ENCODE data around the gene WWP2.

Gene WWP2

DNA sequence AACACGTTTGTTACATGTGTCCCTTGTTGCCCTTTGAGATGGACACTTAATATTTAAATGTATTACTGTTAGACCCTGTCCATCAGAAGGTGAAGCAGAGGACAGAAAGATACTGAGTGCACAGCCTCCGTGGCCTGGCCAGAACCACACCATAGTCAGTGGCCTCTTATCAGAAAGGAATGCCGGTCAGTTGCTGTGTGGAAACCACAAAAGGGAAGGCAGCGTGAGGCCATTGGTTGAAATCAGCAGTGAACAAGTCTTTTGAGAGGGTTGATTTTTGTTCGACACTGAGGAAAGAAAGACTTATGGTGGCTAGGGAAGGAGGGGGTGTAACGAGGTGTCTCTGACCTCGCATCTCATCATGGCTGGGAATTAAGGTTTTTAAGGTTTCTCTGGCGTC lies 103.6 kb downstream of the WWP2 start:
- H3K4me3 ChIP-seq (replicated peaks; ENCODE audit: low read depth, low read length), result no peak overlapping the region
- TF ChIP-seq, protein P1, sequence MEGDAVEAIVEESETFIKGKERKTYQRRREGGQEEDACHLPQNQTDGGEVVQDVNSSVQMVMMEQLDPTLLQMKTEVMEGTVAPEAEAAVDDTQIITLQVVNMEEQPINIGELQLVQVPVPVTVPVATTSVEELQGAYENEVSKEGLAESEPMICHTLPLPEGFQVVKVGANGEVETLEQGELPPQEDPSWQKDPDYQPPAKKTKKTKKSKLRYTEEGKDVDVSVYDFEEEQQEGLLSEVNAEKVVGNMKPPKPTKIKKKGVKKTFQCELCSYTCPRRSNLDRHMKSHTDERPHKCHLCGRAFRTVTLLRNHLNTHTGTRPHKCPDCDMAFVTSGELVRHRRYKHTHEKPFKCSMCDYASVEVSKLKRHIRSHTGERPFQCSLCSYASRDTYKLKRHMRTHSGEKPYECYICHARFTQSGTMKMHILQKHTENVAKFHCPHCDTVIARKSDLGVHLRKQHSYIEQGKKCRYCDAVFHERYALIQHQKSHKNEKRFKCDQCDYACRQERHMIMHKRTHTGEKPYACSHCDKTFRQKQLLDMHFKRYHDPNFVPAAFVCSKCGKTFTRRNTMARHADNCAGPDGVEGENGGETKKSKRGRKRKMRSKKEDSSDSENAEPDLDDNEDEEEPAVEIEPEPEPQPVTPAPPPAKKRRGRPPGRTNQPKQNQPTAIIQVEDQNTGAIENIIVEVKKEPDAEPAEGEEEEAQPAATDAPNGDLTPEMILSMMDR (IDR thresholded peaks at IDR 0.05; ENCODE audit: low read depth, low read length, missing control alignments), result no peak
- no peak for DNase-seq (ENCODE audit: extremely low read depth, low read depth)

GRCh38 chr16:69867784-69868560 lies 105.8 kb downstream of the WWP2 start:
- TF ChIP-seq, protein P1 (IDR thresholded peaks at IDR 0.05; ENCODE audit: low read depth, low read length, missing control alignments), result no peak
- no peak overlapping the region for H3K4me3 ChIP-seq (replicated peaks; ENCODE audit: low read depth, low read length)
- no peak for DNase-seq (ENCODE audit: extremely low read depth, low read depth)

GRCh38 chr16:69870761-69871160 lies 108.6 kb downstream of the WWP2 start:
- H3K4me3 ChIP-seq (replicated peaks; ENCODE audit: low read depth, low read length), result no peak overlapping the region
- no peak for DNase-seq (ENCODE audit: extremely low read depth, low read depth)
- TF ChIP-seq, protein P1 (IDR thresholded peaks at IDR 0.05; ENCODE audit: low read depth, low read length, missing control alignments), result no peak

- TF ChIP-seq, protein P1 (IDR thresholded peaks at IDR 0.05; ENCODE audit: low read depth, low read length, missing control alignments), result no peak
- DNase-seq (ENCODE audit: extremely low read depth, low read depth), result no peak
- H3K4me3 ChIP-seq (replicated peaks; ENCODE audit: low read depth, low read length), result no peak overlapping the region
Observed at GRCh38 chr16:69871708-69872107, 109.6 kb downstream of the WWP2 start.

DNA sequence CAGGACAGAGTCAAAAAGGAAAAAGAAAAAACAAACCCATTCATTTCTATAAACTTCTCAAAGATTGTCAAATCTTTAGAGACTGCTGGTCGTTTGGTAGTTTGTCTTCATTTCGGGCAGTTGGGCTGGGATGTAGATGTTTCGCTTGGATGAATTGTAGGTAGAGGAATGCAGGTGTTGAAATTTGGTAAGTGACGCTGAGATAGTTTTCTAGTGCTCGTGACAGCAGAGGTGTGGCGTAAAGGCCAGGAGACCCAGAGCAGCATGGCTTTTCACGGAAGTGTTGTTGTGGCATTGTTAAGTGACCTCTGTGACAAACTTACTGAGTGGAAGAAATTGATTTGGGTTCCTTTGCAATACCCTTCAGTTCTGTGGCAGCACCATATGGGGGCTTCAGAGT lies 110.8 kb downstream of the WWP2 start:
- TF ChIP-seq, protein P1 (IDR thresholded peaks at IDR 0.05; ENCODE audit: low read depth, low read length, missing control alignments), result no peak
- H3K4me3 ChIP-seq (replicated peaks; ENCODE audit: low read depth, low read length), result no peak overlapping the region
- DNase-seq (ENCODE audit: extremely low read depth, low read depth), result no peak

- TF ChIP-seq, protein P1 (IDR thresholded peaks at IDR 0.05; ENCODE audit: low read depth, low read length, missing control alignments), result no peak
- H3K4me3 ChIP-seq (replicated peaks; ENCODE audit: low read depth, low read length), result no peak overlapping the region
- DNase-seq (ENCODE audit: extremely low read depth, low read depth), result no peak
Observed at GRCh38 chr16:69873783-69874182, 111.7 kb downstream of the WWP2 start.

DNA sequence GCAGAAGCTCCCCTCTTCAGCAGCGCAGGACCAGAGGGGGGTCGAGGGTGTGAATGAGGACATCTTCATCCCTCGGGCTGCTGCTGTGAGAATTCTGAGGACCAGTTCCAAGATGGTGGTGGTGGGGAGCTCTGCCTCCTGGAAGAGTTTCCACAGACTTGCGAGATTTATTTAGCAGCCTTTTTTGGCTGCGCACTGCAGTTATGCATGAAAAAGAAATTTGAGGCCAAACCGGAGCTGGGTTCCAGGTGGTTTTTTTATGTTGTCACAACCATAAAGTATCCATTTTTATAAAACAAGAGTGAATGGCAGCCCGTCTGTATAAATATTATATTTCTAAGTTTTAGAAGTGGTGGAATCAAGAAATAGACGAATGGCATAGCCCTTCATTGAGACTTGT lies 112.1 kb downstream of the WWP2 start:
- TF ChIP-seq, protein P1 (IDR thresholded peaks at IDR 0.05; ENCODE audit: low read depth, low read length, missing control alignments), result no peak
- no peak for DNase-seq (ENCODE audit: extremely low read depth, low read depth)
- H3K4me3 ChIP-seq (replicated peaks; ENCODE audit: low read depth, low read length), result no peak overlapping the region

Measured in HFF-Myc (cell line).